Mononuclear cell (primary cell): ENCODE results near the gene LAMC3. TPM values are rescaled to one million over a fixed set of nuclear protein-coding genes. Genes with fewer than 3 reads are reported as not detected.

Source experiments
- total RNA-seq: library from RNA; depleted of rRNA; stranded (reverse); fragments of >200 nt; gene quantifications from one replicate; pipeline ENCODE4 v1.2.3, GENCODE V29; 2012

The LAMC3 gene
- total RNA-seq, 1 donor = 0.73 TPM

Other genes starting within 250 kb of the LAMC3 start
- 14.7 TPM for gene ABL1, start 173.9 kb upstream of the LAMC3 start, total RNA-seq
- gene QRFP, start 112.4 kb upstream of the LAMC3 start, total RNA-seq = not detected
- not detected for gene FIBCD1, start 69.9 kb upstream of the LAMC3 start, total RNA-seq
- 0.10 TPM for gene AIF1L, start 87.4 kb downstream of the LAMC3 start, total RNA-seq
- 53.0 TPM for gene NUP214, start 116.4 kb downstream of the LAMC3 start, total RNA-seq